CD14-positive monocyte (primary cell): Measurements from ENCODE around the gene HGFAC. TPM values are rescaled to one million over a fixed set of nuclear protein-coding genes. Genes with fewer than 3 reads are reported as not detected.

Experiments used
- DNase-seq, 3 donors: peaks; one replicate each; pipeline ENCODE4 v3.0.0-alpha.2; 2011 to 2022
- H2AFZ ChIP-seq: 2 replicates; pipeline ENCODE4 v1.6.0; 2012; ENCODE audit warnings: mild to moderate bottlenecking, low read depth, low read length, inconsistent platforms; ENCODE audit not compliant: insufficient read depth, poor library complexity, severe bottlenecking
- H3K27ac ChIP-seq, 2 donors: 1 replicate in 1 of 2; 2 replicates in 1 of 2; pipeline ENCODE4 v1.5.1; 2012 to 2013; ENCODE audit warnings: low read length in 2 of 2, control low read depth in 1 of 2, inconsistent platforms in 1 of 2, low read depth in 1 of 2, mild to moderate bottlenecking in 1 of 2
- H3K27me3 ChIP-seq, 2 donors: one replicate each; pipeline versions ENCODE4 v1.6.0 to v1.6.1; 2011 to 2013; ENCODE audit warnings: low read length in 2 of 2; ENCODE audit not compliant: control insufficient read depth in 2 of 2, insufficient read depth in 2 of 2
- H3K36me3 ChIP-seq, 2 donors: replicated peaks in 1 of 2; 1 replicate in 1 of 2; 2 replicates in 1 of 2; pipeline versions ENCODE4 v1.5.1 to v1.6.1; 2012 to 2013; ENCODE audit warnings: low read length in 2 of 2, control low read depth in 1 of 2, inconsistent platforms in 1 of 2, mild to moderate bottlenecking in 1 of 2; ENCODE audit not compliant: insufficient read depth in 2 of 2, control insufficient read depth in 1 of 2
- H3K4me1 ChIP-seq, 2 donors: 1 replicate in 1 of 2; 2 replicates in 1 of 2; pipeline versions ENCODE4 v1.5.1 to v1.6.1; 2012 to 2013; ENCODE audit warnings: low read length in 2 of 2, control low read depth in 1 of 2, inconsistent platforms in 1 of 2, mild to moderate bottlenecking in 1 of 2, moderate library complexity in 1 of 2; ENCODE audit not compliant: insufficient read depth in 2 of 2, control insufficient read depth in 1 of 2
- H3K4me2 ChIP-seq: replicated peaks from 2 replicates; pipeline ENCODE3; 2012; ENCODE audit warnings: low read length, moderate library complexity, mild to moderate bottlenecking; ENCODE audit not compliant: poor library complexity, severe bottlenecking; ENCODE audit errors: extremely low read depth
- H3K4me3 ChIP-seq, 3 experiments: fragments of 200-600 bp in 1 of 3; sonication (generic) in 1 of 3; replicated peaks in 1 of 3; 1 replicate in 2 of 3; 2 replicates in 1 of 3; pipeline ENCODE4 v1.5.1; 2011 to 2013; ENCODE audit warnings: low read length in 3 of 3, mild to moderate bottlenecking in 3 of 3, control low read depth in 2 of 3, low read depth in 2 of 3, inconsistent platforms in 1 of 3, moderate library complexity in 1 of 3
- H3K79me2 ChIP-seq: 2 replicates; pipeline ENCODE4 v1.6.0; 2012; ENCODE audit warnings: mild to moderate bottlenecking, control low read depth, inconsistent platforms, low read length, moderate library complexity; ENCODE audit not compliant: insufficient read depth
- H3K9ac ChIP-seq: 2 replicates; pipeline ENCODE4 v1.6.0; 2017; ENCODE audit warnings: low read length, mild to moderate bottlenecking; ENCODE audit not compliant: insufficient read depth, poor library complexity, severe bottlenecking
- H3K9me3 ChIP-seq, 2 donors: replicated peaks in 1 of 2; 1 replicate in 1 of 2; 2 replicates in 1 of 2; pipeline versions ENCODE4 v1.5.1 to v1.6.1; 2012 to 2013; ENCODE audit warnings: low read length in 2 of 2, control low read depth in 1 of 2; ENCODE audit not compliant: control insufficient read depth in 1 of 2, insufficient read depth in 1 of 2
- H4K20me1 ChIP-seq: 2 replicates; pipeline ENCODE4 v1.6.0; 2012; ENCODE audit warnings: mild to moderate bottlenecking, low read length, control low read depth, moderate library complexity; ENCODE audit not compliant: insufficient read depth
- H3K27ac Mint-ChIP-seq, 7 donors: one replicate each; pipeline ENCODE4 v1.8.0; 2020; ENCODE audit warnings: mild to moderate bottlenecking in 7 of 7, mixed read lengths in 7 of 7, moderate library complexity in 6 of 7, inconsistent platforms in 2 of 7
- H3K27me3 Mint-ChIP-seq, 3 donors: one replicate each; pipeline ENCODE4 v1.8.0; 2021 to 2022; ENCODE audit warnings: low read depth in 3 of 3, mild to moderate bottlenecking in 3 of 3, mixed read lengths in 3 of 3, moderate library complexity in 3 of 3, inconsistent platforms in 1 of 3
- H3K36me3 Mint-ChIP-seq, 2 donors: one replicate each; pipeline ENCODE4 v1.8.0; 2020; ENCODE audit warnings: mixed read lengths in 2 of 2, inconsistent platforms in 1 of 2, mild to moderate bottlenecking in 1 of 2
- H3K4me1 Mint-ChIP-seq: one replicate; pipeline ENCODE4 v1.8.0; 2020; ENCODE audit warnings: mild to moderate bottlenecking, mixed read lengths
- H3K4me3 Mint-ChIP-seq, 2 donors: one replicate each; pipeline ENCODE4 v1.8.0; 2020; ENCODE audit warnings: mild to moderate bottlenecking in 2 of 2, mixed read lengths in 2 of 2, moderate library complexity in 1 of 2
- H3K9me3 Mint-ChIP-seq, 7 donors: one replicate each; pipeline ENCODE4 v1.8.0; 2020 to 2022; ENCODE audit warnings: mixed read lengths in 7 of 7, mild to moderate bottlenecking in 6 of 7, moderate library complexity in 6 of 7, inconsistent platforms in 2 of 7
- CTCF ChIP-seq: fragments of 200-600 bp; IDR thresholded peaks from one replicate; pipeline ENCODE4 v1.8.0; 2022; ENCODE audit warnings: antibody characterized with exemption, mild to moderate bottlenecking
- WGBS: methylation state at CpG from one replicate; pipeline ENCODE4 v1.1.5; 2013; ENCODE audit warnings: missing lambda C conversion rate; ENCODE audit not compliant: insufficient coverage; 5-methylcytosine and 5-hydroxymethylcytosine counted together
- intact Hi-C, 2 donors: fragments of 100-400 bp; cut with micrococcal nuclease; formaldehyde crosslinking; loops; one replicate each; pipeline versions ENCODE4 v1.15.0 to v1.15.1; 2023
- polyA plus RNA-seq, 3 donors: library from polyadenylated mRNA; depleted of rRNA in 1 of 3; unstranded in 2 of 3; stranded (reverse) in 1 of 3; fragments of 300-500 nt in 2 of 3; fragments of >200 nt in 1 of 3; fragmentation: Illumina TruSeq in 2 of 3; gene quantifications; 1 replicate in 2 of 3; 2 replicates in 1 of 3; pipeline ENCODE4 v1.2.3, GENCODE V29; 2012 to 2021

The HGFAC gene
- polyA plus RNA-seq, 3 donors, result 0.17 TPM; not detected in 2

GRCh38 chr4:3420956-3421355, 20.8 kb upstream of the HGFAC start:
- peaks cover 0 to 4% (median 0%) of the 10 kb centered on the region in 3 donors for H3K27me3 Mint-ChIP-seq
- H3K4me1 Mint-ChIP-seq, result peaks cover 2% of the 10 kb centered on the region
- H3K36me3 Mint-ChIP-seq, result peaks cover 30 to 34% of the 10 kb centered on the region in 2 donors
- Histone ChIP-seq H3K36me3 (peaks cover 11 to 18% of the 10 kb centered on the region in 2 donors), H3K4me3 (no peak overlapping the region), H3K9ac (no peak overlapping the region), H3K79me2 (no peaks in the 10 kb centered on the region), H3K27me3 (no peaks in the 10 kb centered on the region), H3K4me2 (no peak overlapping the region), H2AFZ (no peak overlapping the region), H3K4me1 (no peaks in the 10 kb centered on the region), H3K9me3 (no peaks in the 10 kb centered on the region), H3K27ac (no peak overlapping the region), H4K20me1 (no peaks in the 10 kb centered on the region)
- no peak overlapping the region for H3K4me3 Mint-ChIP-seq
- no peak for DNase-seq
- TF ChIP-seq CTCF, result no peak
- H3K9me3 Mint-ChIP-seq, result peaks cover 0 to 1% (median 0%) of the 10 kb centered on the region in 7 donors
- 96% methylated on average over 7 of the region's 10 CpGs for WGBS
- H3K27ac Mint-ChIP-seq, result peak overlapping the region in 1 of 7 donors; percentile 46
- intact Hi-C loops, result no loop called here

- Mint-ChIP-seq H3K4me1 (peaks cover 2% of the 10 kb centered on the region), H3K27ac (no peak overlapping the region), H3K36me3 (peaks cover 30% of the 10 kb centered on the region in 2 donors), H3K9me3 (peaks cover 0 to 1% (median 0%) of the 10 kb centered on the region in 7 donors), H3K4me3 (no peak overlapping the region), H3K27me3 (peaks cover 0 to 4% (median 0%) of the 10 kb centered on the region in 3 donors)
- Histone ChIP-seq H3K4me3 (no peak overlapping the region), H3K79me2 (no peaks in the 10 kb centered on the region), H3K36me3 (peaks cover 9 to 18% of the 10 kb centered on the region in 2 donors), H4K20me1 (no peaks in the 10 kb centered on the region), H3K27ac (no peak overlapping the region), H3K27me3 (no peaks in the 10 kb centered on the region), H3K4me2 (no peak overlapping the region), H3K9ac (no peak overlapping the region), H3K9me3 (no peaks in the 10 kb centered on the region), H2AFZ (no peak overlapping the region), H3K4me1 (no peaks in the 10 kb centered on the region)
- WGBS, result 91% methylated on average over 12 of the region's 12 CpGs
- DNase-seq, result no peak
- intact Hi-C loops, result no loop called here
- no peak for TF ChIP-seq CTCF
Observed at GRCh38 chr4:3421470-3421869, 20.3 kb upstream of the HGFAC start.
